Right kidney (tissue), 1 donor: ENCODE measurements around the gene CFAP410.

Source experiments
- DNase-seq: peaks from one replicate; pipeline ENCODE4 v3.0.0-alpha.2; 2016

The CFAP410 gene

DNA sequence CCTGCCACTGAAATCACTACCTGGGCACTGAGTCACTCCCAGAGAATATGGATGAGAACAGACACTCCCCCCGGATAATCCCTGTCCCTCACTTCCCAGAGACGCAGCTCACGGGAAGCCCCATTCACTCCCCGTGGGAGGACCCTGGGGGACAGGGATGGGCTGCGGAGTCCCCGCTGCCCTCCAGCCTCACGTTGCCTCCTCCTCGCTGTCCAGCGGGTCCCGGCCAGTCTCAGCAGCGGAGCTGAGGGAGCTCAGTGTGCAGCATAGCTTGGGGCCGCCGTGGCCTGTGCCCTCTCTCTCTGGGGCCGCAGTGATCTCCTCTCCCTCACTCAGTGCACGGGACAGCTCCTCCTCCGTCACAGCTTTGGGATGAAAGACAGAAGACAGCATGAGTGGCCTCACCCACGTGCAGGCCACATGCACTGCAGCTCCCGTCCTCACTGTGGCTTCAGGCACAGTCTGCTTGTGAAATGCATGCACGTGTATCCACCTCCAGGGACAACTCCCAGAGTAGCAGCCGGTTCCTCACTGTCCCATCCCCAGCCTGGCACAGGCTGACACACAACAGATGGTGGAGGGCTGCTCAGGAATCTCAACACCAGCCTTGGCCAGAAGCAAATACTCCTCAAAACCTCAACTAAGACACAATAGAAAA, 7.4 kb downstream of the CFAP410 start:
- DNase-seq = no peak

DNA sequence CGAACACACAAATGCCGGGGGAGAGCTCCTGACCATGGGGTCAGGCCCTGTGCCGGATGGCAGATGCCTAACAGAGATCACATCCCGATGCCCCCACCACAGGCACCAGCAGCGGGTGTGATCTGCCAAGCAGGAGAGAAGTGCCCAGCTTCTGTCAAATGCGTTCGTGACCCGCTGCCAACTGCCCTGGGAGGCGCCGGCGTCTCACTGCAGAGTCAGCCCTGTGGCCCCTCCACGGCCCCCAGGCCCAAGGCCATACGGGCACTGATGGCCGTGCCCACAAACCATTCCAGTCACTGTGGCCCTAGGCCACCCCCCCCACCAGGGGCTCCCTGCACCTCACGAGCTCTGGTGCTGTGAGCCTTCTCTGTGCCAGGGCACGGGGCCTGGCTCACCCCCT, 8.0 kb downstream of the CFAP410 start:
- no peak for DNase-seq

DNA sequence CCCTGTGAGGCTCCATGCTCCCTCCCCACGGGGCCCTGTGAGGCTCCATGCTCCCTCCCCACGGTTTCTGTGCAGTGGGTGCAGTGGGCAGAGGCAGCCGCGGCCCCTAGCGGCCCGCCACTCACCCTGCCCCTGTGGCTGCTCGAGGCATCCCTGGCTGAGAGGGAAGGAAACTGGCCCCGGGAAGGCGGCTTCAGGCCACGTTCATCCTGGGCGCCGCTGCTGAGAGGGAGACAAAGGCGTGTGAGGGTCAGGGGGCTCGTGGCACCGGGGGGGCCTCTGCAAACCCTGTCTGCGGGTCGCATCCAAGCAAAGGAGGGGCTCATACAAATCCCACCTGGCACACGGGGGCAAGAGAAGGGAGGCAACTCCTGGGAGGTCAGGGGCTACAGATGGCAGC, 8.5 kb downstream of the CFAP410 start:
- no peak for DNase-seq

DNA sequence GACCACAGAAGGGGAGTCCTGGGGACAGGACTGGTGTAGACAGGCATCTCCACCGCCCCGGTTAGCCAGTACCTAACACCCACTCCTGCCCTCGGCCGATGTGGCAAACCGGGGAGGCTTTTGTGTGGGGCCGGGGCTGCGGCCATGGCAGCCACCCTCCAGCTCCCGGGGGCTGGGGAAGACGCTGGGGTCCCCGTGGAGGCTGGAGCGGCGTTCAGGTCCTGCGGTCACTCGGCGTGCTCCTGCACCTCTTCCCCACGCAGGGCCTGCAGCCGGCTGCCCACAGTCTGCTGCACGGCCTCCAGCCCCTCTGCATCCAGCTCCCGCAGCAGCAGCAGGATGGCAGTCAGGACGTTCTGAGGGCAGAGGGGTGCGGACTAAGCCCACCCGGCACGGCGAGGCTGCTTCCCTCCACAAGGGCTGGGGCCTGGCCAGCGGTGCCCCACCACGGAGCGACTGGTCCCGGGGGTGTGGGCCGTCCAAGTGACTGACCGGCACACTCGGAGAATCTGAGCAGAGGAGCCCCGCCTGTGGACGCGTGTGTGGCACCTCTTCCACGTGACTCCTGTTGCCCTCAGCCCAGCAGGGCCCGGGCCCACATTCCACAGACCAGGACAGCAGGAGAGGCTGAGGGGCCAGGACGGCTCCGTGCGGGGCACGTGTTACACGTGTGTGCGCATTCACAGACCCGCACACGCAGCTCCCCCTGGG, 9.1 kb downstream of the CFAP410 start:
- DNase-seq = no peak

DNA sequence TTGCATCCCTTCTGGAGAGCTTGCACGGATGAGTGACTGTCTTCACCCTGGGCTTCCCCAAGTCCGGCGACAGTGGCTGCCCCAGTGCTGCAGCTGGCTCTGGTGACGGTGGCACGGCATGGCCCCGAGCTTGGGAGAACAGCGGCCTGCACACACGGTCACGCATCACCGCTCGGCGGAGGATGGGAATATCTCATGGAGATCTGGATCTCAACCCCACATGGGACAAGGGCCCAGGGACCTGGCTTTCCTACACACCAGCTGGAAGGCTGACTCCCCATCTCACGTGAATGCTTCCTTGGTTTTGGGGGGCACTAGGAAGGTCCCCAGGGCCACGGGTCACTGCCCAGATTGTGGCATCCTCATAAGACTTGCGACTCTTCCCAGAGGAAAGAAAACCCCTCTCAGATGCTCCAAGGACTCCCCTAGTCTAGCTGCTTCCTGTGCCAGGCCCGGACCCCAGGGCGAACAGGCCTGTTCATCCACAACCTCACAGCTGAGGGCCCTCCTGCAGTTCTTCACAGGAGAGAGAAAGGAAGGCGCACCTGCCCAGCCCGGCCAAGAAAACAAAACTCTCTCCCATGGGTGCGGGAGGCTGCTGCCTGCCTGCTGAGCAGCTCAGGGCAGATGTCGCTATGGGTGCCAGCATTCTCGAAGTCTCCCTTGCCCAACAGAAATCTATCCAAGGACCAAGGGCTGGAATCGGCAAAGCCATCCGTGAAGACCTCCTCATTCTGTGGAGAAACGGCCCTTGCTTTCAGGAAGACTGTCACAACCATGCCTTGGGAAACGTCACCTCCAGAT, 9.9 kb downstream of the CFAP410 start:
- DNase-seq = no peak

DNA sequence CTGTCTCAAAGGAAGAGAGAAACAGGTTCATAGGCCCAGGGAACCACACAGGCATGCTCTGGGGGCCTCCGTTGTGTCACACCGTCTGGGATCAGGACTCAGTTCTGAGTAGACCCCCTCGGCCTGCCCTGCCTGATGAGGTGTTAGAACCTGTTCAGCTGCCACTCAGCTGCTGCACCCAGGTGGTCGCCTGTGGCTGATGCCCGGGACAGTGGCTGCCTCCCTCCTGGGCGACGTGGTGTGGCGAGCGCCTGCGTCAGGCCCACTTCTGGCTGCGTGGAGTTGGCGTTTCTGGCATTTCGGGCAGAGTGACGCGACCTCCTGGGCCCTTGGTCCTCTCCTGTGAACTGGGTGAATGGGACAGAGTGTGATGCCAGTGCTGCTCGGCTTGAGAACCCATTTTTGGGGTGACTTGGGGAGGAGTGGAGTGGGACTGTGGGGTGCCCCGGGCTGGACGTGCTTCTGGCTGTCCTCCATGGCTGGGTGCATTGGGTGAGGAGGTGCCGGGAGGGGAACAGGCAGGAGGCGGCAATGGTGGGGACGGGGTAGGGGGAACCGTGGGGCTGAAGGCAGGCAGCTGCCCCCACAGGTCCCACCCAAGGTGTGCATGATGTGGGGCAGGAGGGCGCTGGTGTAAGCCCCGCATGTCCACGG, 10.8 kb downstream of the CFAP410 start:
- DNase-seq = no peak

DNA sequence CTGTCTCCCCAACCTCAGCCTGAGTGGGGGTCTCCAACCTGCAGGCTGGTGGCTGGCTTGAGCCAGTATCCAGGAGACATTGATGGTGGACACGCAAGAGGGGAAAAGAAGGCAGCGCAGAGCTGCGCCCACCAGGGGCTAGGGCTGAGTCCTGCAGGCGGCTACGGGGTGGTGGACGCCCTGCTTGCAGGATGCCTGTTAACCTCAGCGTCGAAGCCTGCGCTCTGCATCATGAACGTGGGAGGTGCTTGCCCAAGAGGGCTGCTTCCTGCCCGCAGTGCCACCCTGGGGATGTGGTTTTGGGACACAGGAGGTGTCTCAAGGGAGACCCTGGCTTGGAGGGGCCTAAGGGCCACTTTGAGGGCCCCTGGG, 11.6 kb downstream of the CFAP410 start:
- no peak for DNase-seq

DNA sequence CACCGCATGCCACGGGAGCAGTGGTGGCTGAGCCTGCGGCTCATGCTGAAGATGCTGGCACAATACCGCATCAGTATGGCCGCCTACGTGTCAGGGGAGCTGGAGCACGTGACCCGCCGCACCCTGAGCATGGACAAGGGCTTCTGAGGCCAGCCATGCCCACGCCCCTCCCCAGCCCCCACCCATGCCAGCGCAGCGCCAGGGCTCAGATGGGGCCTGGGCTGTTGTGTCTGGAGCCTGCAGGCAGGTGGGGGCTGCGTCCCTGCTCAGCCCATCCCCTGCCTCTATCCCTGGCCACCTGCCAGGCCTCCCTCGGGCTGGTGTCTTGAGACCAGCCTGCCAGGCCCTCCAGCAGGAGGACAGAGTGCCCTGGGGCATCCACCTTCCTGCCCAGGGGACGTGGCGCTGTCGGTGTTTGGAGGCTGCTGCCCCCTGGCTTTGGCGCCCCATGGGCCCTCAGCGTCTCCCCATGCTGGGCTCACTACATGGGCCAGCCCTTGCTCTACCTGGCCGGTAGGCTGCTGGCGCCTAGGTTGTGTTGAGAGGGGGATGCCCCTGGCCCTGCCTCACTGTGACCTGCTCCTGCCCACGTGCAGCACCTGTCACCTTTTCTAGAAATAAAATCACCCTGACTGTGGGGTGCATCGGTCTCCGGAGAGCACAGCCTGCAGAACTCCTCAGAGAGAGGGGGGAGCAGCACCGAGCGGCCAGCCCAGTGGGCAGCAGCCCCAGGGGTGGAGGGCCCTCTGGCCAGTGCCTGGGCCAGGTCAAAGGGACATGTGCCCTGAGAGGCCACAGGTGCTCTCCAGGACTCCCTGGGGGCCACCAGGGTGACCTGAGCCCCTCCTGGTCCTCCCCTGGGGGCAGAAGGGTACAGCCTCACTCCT, 12.2 kb downstream of the CFAP410 start:
- no peak for DNase-seq

DNA sequence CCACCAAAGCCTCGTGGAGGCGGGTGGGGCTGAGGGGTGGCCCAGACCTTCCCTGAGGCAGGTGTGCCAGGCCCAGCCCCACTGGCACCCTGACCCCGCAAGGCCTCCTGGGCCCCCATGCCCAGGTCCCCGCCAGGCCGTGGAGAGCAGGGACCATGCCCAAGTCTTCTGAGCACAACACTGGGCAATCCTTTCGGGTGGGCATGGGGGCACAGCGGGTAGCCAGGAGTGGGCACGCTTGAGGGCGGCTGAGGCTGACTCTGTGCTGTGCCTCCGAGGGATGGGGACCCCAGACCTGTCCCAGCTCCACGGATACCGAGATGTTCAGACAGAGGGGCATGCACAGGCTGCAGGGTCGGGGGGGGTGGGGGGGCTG, 12.9 kb downstream of the CFAP410 start:
- DNase-seq = no peak

DNA sequence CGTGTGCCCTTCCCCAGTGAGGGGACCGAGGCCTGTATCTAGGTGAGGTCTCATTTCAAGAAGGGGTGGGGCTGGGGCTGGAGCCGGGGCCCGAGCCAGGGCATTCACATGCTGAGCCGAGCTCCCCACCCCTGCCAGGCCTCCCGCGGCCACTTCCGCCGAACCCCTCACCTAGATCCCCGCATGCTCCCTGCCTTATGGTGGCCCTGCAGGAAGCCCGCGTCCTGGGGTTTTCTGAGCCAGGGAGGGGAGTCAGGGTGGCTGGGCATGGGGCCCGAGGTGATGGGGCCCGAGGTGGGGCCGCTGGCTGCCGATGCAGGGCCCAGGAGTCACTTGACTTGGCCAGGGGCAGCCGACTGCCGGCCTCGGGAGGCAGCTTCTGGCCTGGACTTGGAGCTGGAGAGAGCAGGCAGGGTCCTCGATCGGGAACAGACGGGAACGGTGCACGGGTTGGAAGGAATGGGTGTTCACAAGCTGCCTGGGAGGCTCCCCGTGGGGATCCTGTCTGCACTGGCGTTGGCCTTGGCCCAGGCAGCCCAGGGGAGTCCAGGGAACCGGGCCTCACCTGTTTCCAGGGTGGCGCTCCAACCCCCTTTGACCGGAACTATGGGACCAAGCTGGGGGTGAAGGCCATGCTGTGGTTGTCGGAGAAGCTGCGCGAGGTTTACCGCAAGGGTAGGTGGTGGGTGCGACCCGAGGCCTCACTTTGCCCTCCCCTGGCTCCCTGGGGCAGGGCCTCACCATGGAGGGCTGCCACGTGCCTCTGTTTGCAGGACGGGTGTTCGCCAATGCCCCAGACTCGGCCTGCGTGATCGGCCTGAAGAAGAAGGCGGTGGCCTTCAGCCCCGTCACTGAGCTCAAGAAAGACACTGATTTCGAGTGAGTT, 13.6 kb downstream of the CFAP410 start:
- no peak for DNase-seq

DNA sequence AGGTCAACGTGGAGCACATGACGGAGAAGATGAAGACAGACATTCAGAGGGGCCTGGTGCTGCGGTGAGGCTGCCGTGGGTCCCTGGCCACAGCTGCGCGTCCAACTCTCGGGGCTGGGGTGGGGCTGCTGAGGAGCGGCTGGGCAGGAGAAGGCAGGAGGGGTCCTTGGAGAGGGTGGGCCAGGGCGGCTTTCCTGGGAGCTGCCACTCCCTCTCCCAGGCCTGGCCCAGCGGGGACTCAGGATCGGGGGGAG, 14.4 kb downstream of the CFAP410 start:
- no peak for DNase-seq

DNA sequence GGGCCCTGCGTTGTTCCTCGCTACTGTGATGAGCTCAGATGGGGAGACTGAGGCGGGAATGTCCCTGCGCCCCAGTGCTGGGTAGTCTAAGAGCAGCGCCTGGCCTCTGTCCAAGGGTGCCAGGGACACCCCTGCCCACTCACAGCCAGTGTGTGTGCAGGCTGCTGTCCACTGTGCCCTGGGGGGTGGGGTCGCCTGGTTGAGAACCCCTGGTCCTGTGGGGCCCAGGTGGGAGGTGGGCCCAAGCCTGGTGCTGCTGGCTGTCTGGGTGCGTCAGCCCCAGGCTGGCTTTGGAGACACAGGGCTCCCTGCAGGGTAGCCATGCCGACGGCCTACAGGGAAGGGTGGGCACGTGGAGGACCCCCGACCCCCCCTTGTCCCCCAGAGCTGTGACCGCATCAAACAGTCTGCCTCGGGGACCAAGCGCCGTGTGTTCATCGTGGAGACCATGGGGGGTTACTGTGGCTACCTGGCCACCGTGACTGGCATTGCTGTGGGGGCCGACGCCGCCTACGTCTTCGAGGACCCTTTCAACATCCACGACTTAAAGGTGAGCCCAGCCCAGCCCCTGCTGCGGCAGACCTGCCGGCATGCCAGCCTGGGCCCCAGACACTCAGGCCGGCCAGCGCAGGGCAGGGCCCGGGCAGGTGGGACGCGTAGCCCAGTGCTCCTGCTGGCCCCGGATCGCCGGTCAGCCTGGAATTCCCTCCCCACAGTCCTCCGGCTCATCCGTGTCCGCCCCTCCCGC, 14.9 kb downstream of the CFAP410 start:
- DNase-seq = no peak

DNA sequence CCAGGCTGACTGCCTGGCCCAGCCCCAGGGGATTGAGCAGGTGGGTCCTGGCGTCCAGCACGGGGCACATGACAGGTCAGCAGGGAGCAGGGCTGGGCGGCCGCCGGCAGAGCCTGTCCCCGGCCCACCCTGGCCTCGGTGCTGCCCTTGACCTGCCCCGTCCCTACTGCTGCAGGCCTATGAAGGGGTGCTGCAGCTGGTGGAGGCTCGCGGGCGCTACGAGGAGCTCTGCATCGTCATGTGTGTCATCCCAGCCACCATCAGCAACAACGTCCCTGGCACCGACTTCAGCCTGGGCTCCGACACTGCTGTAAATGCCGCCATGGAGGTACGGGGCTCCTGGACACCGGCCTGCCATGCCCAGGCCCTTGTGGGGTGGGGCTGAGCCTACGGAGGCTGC, 15.6 kb downstream of the CFAP410 start:
- no peak for DNase-seq

DNA sequence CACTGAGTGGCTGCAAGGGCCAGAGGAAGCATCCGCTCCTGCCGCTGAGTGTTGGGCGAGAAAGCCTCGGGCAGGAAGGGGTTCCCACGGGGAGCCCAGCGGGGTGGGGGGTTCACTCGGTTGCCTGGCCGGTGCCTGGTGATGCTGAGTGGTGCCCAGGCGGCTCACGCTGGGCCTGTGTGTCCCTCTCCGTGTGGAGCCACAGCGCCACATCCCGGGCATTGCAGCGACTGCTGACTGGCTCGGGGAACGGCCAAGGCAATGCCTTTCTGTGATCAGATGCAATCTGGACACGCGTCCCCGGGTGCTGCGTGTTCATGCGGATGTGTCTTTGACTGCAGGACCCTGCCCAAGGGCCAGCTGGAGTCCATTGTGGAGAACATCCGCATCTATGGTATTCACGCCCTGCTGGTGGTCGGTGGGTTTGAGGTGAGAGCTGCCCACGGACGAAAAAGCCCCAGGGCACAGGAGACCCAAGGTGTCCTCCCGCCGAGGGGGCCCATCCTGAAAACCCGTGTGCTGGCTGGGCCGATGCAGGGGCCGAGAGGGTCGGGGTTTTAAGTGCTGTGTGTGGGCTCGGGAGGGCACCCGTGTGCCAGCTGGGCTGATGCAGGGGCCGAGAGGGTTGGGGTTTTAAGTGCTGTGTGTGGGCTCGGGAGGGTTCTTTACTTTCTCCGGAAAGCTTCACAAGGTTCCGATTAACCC, 16.4 kb downstream of the CFAP410 start:
- DNase-seq = no peak

DNA sequence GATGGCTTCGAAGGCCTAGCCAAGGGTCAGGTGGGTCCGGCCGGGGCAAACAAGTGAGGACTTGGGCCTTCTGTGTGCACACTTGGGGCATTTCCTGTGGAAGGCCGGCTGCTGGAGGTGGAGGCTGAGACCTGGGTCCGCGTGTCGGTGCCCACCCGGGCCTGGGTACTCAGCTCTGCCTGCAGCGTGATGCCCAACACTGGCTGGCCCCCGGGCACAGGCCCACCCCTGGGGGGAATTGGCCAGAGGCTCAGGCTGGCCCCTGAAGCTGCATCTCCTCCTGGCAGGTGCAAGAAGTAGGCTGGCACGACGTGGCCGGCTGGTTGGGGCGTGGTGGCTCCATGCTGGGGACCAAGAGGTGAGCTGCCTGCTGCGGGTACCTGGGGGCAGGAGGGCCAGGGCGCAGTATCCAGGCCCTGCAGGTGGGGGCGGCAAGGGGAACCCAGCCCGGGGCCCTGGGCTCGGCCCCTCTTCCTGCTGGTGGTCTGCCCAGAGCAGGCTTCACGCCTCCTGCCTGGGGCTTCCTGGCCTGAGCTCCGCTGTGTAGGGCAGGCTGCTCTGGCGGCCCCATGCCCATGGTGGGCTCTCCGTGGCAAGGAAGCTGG, 17.2 kb downstream of the CFAP410 start:
- no peak for DNase-seq

DNA sequence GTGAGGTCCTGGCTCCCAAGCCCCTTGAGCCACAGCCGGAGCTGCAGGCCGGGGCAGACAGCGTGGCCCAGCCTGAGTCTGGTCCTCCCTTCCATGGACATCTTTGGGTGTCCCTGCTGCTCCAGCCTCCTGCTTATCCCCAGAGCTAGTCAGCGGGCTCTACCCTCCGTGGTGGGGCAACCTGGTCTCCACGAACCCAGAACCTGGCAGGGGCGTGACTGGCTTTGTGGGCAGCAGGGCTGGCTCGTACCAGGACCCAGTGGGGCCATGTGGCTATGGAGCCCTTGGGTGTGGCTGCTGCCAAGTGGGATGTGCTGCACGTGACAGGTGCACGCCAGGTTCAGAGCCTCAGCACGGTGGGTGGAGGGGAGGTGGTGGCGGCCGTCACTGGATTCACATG, 18.3 kb downstream of the CFAP410 start:
- no peak for DNase-seq

DNA sequence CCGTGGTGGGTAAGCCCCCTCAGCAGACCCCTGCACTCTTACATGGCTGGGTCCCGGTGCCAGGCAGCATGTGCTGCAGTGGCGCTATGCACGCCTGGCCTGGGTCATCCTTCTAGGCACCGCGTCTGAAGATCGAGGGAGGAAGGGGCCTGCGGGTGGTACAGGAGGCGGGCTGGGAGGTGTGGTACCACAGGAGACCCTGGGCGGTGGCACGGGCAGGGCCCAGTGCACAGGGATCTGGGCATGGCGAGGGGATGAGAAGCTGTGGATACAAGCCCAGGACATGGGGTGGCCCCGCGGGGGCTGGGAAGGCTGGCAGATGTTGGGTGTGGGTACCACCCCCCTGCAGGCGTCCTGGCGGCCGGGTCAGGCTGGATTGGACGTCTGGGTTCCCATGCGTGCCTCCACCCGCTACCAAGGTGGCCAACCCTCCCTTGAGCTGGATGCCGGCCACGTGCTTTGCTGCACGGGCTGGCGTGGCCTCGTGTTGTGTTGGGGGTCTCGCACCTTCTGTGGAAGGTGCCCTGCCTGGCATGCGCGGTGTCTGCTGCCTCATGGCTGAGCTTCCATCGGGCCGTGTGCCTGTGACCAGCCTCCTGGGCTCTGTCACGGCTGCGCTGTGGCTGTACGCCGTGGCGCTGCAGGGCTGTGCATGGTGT, 19.7 kb downstream of the CFAP410 start:
- DNase-seq = no peak

DNA sequence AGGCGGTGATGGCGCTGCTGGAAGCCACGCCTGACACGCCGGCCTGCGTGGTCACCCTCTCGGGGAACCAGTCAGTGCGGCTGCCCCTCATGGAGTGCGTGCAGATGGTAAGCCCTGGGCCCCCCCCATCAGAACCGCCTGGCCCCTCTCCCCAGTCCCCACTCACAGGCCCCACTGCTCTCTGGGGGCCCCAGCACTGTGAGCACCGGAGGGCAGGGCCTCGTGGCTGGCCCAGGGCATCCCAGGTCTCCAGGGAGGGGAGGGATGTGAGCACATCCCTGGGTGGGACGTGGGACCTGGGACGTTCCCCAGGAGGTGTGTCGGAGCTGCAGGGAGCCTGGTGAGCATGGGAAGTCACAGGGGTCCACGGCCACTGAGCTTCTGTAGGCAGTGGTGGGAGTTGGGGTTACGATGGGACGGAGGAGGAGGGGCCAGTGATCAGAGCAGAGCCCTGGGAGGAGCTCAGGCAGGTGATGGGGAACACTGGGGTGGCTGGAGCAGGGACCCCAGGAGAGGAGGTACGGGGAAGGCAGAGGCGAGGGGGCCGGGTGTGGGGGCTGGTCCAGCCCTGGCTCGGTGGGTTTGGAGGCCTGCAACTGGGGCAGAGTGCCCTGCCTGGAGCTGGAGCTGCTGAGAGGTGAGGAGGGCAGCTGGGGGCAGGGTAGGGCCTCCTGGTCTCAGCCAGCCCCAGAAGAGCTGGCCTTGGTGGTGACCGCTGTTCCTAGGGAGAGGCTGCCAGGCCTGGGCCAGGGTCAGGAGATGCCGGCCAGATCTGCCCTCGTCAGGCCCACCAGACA, 20.5 kb downstream of the CFAP410 start:
- DNase-seq = no peak
